Osteoblast (primary cell): ENCODE data around the gene LMX1A. TPM values are rescaled to one million over a fixed set of nuclear protein-coding genes. Genes with fewer than 3 reads are reported as not detected.

Source experiments
- DNase-seq: peaks from one replicate; pipeline ENCODE4 v3.0.0; 2011; ENCODE audit warnings: low spot score, mixed read lengths; ENCODE audit not compliant: insufficient read length; ENCODE audit errors: missing footprints
- H2AFZ ChIP-seq: 2 replicates; pipeline ENCODE4 v1.6.0; 2011; ENCODE audit warnings: mild to moderate bottlenecking, low read length
- H3K27ac ChIP-seq: 2 replicates; pipeline ENCODE4 v1.5.1; 2011; ENCODE audit warnings: mild to moderate bottlenecking, low read depth, low read length, moderate library complexity
- H3K27me3 ChIP-seq: 2 replicates; pipeline ENCODE4 v1.6.0; 2012; ENCODE audit warnings: mild to moderate bottlenecking, control low read depth, inconsistent platforms, low read length, moderate library complexity; ENCODE audit not compliant: insufficient read depth
- H3K36me3 ChIP-seq: 2 replicates; pipeline ENCODE4 v1.5.1; 2011; ENCODE audit warnings: mild to moderate bottlenecking, low read length, control low read depth, moderate library complexity; ENCODE audit not compliant: insufficient read depth
- H3K4me1 ChIP-seq: 2 replicates; pipeline ENCODE4 v1.5.1; 2011; ENCODE audit warnings: mild to moderate bottlenecking, low read length, control low read depth, moderate library complexity; ENCODE audit not compliant: insufficient read depth
- H3K4me2 ChIP-seq: 2 replicates; pipeline ENCODE4 v1.6.0; 2011; ENCODE audit warnings: mild to moderate bottlenecking, low read length; ENCODE audit not compliant: insufficient read depth
- H3K4me3 ChIP-seq: fragments of 200-600 bp; sonication (generic); 3 replicates; pipeline ENCODE4 v1.5.1; 2012; ENCODE audit warnings: mild to moderate bottlenecking, low read length, inconsistent platforms; ENCODE audit not compliant: insufficient read depth
- H3K79me2 ChIP-seq: 2 replicates; pipeline ENCODE4 v1.6.0; 2012; ENCODE audit warnings: mild to moderate bottlenecking, low read length, control low read depth, inconsistent platforms; ENCODE audit not compliant: insufficient read depth
- H3K9me3 ChIP-seq: 2 replicates; pipeline ENCODE4 v1.5.1; 2011; ENCODE audit warnings: low read depth, low read length, control low read depth
- H4K20me1 ChIP-seq: 2 replicates; pipeline ENCODE4 v1.6.0; 2012; ENCODE audit warnings: mild to moderate bottlenecking, low read length, control low read depth; ENCODE audit not compliant: insufficient read depth
- total RNA-seq: library from RNA; depleted of rRNA; stranded (reverse); fragments of >200 nt; gene quantifications from 2 replicates; pipeline ENCODE4 v1.2.3, GENCODE V29; 2012
- TF ChIP-seq, protein P1 (sequence below): IDR thresholded peaks from 2 replicates; pipeline ENCODE4 v1.5.1; 2011; ENCODE audit warnings: mild to moderate bottlenecking, low read depth, low read length, moderate library complexity; ENCODE audit errors: extremely low read depth

LMX1A gene
- total RNA-seq, 1 donor: not detected

DNA sequence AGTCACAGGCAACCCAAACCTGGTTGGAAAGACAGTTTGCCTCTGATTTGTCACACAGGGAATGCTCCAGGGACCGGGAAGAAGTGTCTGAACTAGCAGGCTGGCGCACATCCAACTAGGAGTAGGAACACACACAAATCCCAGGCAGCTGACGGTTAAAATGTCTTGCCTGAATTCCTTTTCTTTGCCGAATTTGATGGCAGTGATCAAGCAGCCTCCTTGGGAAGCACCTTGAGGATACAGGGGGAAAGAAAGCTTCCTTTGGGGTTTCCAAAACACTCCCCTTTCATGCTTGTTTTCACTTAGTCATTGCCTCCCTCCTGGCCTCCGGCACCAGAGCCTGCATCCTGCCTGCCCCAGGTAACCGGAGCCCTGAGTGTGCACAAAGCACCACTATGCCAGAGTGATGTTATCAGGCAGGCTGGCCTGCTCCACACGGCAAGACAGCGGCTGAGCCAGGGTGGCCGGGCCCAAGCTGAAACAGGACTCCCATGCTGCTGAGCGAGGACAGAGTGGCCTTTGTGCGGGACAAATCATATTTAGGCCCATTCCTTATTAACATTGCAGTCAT, 193.8 kb downstream of the LMX1A start:
- H2AFZ ChIP-seq: no peak overlapping the region
- no peaks in the 10 kb centered on the region for H3K79me2 ChIP-seq
- H3K27me3 ChIP-seq: no peaks in the 10 kb centered on the region
- H3K9me3 ChIP-seq: no peaks in the 10 kb centered on the region
- H4K20me1 ChIP-seq: no peaks in the 10 kb centered on the region
- TF ChIP-seq, protein P1, sequence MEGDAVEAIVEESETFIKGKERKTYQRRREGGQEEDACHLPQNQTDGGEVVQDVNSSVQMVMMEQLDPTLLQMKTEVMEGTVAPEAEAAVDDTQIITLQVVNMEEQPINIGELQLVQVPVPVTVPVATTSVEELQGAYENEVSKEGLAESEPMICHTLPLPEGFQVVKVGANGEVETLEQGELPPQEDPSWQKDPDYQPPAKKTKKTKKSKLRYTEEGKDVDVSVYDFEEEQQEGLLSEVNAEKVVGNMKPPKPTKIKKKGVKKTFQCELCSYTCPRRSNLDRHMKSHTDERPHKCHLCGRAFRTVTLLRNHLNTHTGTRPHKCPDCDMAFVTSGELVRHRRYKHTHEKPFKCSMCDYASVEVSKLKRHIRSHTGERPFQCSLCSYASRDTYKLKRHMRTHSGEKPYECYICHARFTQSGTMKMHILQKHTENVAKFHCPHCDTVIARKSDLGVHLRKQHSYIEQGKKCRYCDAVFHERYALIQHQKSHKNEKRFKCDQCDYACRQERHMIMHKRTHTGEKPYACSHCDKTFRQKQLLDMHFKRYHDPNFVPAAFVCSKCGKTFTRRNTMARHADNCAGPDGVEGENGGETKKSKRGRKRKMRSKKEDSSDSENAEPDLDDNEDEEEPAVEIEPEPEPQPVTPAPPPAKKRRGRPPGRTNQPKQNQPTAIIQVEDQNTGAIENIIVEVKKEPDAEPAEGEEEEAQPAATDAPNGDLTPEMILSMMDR: no peak
- H3K36me3 ChIP-seq: no peaks in the 10 kb centered on the region
- H3K4me3 ChIP-seq: no peak overlapping the region
- no peak overlapping the region for H3K27ac ChIP-seq
- H3K4me1 ChIP-seq: no peaks in the 10 kb centered on the region
- no peak overlapping the region for H3K4me2 ChIP-seq
- DNase-seq: no peak

DNA sequence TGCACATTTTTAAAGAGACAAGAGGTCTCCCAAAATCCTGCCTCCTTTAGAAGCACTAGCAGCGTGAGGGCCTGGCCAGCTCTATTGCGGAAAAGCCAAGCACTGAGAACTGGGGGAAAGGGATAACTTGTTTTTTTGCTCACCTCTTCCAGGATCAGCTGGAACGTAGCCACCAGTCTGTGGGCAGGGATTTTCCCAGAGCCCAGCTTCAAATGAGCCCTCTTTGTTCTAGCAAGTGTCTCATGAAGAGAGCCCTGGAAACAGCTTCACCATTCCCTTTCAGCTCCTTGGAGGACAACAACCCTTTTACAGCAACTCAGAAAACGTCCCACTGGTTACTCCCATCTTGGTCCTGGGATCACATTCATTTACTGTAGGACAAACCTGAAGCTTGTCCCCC, 195.4 kb downstream of the LMX1A start:
- H2AFZ ChIP-seq: no peak overlapping the region
- TF ChIP-seq, protein P1: no peak
- H3K27me3 ChIP-seq: no peaks in the 10 kb centered on the region
- no peaks in the 10 kb centered on the region for H3K79me2 ChIP-seq
- H4K20me1 ChIP-seq: no peaks in the 10 kb centered on the region
- no peaks in the 10 kb centered on the region for H3K36me3 ChIP-seq
- H3K4me2 ChIP-seq: no peak overlapping the region
- no peak overlapping the region for H3K27ac ChIP-seq
- DNase-seq: no peak
- no peak overlapping the region for H3K4me3 ChIP-seq
- no peaks in the 10 kb centered on the region for H3K4me1 ChIP-seq
- H3K9me3 ChIP-seq: no peaks in the 10 kb centered on the region

DNA sequence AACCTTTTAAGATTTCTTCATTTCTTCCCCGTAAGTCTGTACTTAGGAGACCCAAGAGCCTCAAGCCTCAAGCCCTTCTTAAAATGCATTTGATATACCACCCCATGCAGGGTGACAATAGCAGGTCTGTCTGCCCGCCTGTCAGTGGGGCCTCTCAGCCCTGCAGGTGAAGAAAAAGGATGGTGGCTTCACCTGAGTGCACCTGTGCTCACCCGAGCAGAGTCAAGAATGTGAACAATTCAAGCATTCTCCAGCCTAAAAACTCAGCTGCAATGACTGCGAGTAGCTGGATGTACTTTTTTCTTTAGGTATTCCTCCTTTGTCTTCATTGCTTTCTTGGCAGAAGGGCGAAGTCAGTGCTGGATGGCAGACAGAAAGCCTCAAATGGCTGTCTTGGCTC, 203.3 kb downstream of the LMX1A start:
- TF ChIP-seq, protein P1: no peak
- no peak overlapping the region for H2AFZ ChIP-seq

DNA sequence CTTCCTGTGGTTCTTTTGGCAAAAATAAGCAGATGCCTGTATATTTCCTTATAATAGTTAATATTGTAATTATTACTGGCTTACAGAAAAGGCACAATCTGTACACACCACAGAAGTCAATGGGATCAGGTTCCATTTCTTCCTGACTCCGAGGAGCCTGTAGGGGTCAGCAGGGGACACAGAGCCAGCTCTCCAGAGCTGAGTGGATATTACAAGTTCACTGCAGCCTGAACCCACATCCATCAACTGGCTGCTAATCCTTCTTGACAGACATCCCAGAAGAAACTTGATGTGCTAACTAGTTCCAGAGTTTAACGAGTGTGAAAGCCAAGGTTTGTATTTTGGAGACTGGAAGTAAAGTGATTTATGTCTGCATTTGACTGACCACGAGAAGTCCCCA, 203.8 kb downstream of the LMX1A start:
- Histone ChIP-seq H3K79me2 (no peaks in the 10 kb centered on the region), H3K9me3 (no peaks in the 10 kb centered on the region), H3K27ac (no peak overlapping the region), H3K27me3 (no peaks in the 10 kb centered on the region), H3K4me1 (no peaks in the 10 kb centered on the region), H3K4me3 (no peak overlapping the region), H3K36me3 (no peaks in the 10 kb centered on the region), H3K4me2 (no peak overlapping the region), H2AFZ (no peak overlapping the region), H4K20me1 (no peaks in the 10 kb centered on the region)
- TF ChIP-seq, protein P1: no peak
- no peak for DNase-seq

More for the DNA sequence above, 203.3 kb downstream of the LMX1A start:
- H3K79me2 ChIP-seq: no peaks in the 10 kb centered on the region
- H4K20me1 ChIP-seq: no peaks in the 10 kb centered on the region
- no peak overlapping the region for H3K4me2 ChIP-seq
- H3K27ac ChIP-seq: no peak overlapping the region
- H3K9me3 ChIP-seq: no peaks in the 10 kb centered on the region
- DNase-seq: no peak
- no peaks in the 10 kb centered on the region for H3K27me3 ChIP-seq
- no peaks in the 10 kb centered on the region for H3K36me3 ChIP-seq
- no peaks in the 10 kb centered on the region for H3K4me1 ChIP-seq
- no peak overlapping the region for H3K4me3 ChIP-seq
